Omental fat pad (tissue), 4 donors: ENCODE measurements around the gene EPB41L1. TPM values are rescaled to one million over a fixed set of nuclear protein-coding genes. Genes with fewer than 3 reads are reported as not detected.

Experiments used
- ATAC-seq: fragments of 150-250 bp; one replicate; pipeline ENCODE4 v1.9.1; 2016; ENCODE audit warnings: mild to moderate bottlenecking, moderate library complexity; ENCODE audit not compliant: low FRiP score
- DNase-seq: peaks from one replicate; pipeline ENCODE4 v3.0.0-alpha.2; 2019; ENCODE audit warnings: low spot score
- total RNA-seq, 4 donors: library from RNA; depleted of rRNA; stranded (reverse); fragments of >200 nt; gene quantifications; one replicate each; pipeline ENCODE4 v1.1.0, GENCODE V29; 2016
- TF ChIP-seq, protein P1 (sequence below), 3 donors: fragments of 450-650 bp; IDR thresholded peaks; one replicate each; pipeline ENCODE4 v1.5.1; 2016 to 2017; ENCODE audit warnings: antibody characterized with exemption in 3 of 3, mild to moderate bottlenecking in 3 of 3, moderate library complexity in 2 of 3

The EPB41L1 gene
- total RNA-seq, 4 donors from 2014 or later = 27.4 to 55.5 (median 46.0) TPM

GRCh38 chr20:36275441-36276189, 121.1 kb downstream of the EPB41L1 start:
- no peak for DNase-seq
- ATAC-seq = no peak
- TF ChIP-seq, protein P1, sequence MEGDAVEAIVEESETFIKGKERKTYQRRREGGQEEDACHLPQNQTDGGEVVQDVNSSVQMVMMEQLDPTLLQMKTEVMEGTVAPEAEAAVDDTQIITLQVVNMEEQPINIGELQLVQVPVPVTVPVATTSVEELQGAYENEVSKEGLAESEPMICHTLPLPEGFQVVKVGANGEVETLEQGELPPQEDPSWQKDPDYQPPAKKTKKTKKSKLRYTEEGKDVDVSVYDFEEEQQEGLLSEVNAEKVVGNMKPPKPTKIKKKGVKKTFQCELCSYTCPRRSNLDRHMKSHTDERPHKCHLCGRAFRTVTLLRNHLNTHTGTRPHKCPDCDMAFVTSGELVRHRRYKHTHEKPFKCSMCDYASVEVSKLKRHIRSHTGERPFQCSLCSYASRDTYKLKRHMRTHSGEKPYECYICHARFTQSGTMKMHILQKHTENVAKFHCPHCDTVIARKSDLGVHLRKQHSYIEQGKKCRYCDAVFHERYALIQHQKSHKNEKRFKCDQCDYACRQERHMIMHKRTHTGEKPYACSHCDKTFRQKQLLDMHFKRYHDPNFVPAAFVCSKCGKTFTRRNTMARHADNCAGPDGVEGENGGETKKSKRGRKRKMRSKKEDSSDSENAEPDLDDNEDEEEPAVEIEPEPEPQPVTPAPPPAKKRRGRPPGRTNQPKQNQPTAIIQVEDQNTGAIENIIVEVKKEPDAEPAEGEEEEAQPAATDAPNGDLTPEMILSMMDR (IDR thresholded peaks at IDR 0.05) = no peak

- ATAC-seq (no peak), DNase-seq (no peak)
- TF ChIP-seq, protein P1 (IDR thresholded peaks at IDR 0.05) = no peak
Observed at GRCh38 chr20:36277546-36277945, 123.0 kb downstream of the EPB41L1 start.

- TF ChIP-seq, protein P1 (IDR thresholded peaks at IDR 0.05) = no peak
- DNase-seq (no peak), ATAC-seq (no peak)
Observed at GRCh38 chr20:36279362-36279761, 124.8 kb downstream of the EPB41L1 start.

DNA sequence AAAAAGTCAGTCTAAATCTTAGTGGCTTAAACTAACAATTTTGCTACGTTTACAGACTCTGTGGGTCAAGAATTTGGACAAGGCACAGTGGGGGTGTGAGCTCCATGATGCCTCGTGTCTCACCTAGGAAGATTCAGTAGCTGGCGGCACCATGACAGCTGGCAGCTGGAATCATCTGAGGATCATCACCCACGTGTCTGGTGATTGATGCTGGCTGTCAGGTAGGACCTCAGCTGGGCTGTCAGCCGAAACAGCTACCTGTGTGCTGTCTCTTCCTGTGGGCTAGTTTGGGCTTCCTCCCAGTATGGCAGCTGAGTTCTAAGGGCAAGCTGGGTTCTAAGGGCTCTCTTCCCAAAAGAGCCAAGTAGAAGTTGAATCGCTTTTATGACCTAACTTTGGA, 125.2 kb downstream of the EPB41L1 start:
- DNase-seq = no peak

GRCh38 chr20:36281785-36282380, 127.3 kb downstream of the EPB41L1 start:
- TF ChIP-seq, protein P1 (IDR thresholded peaks at IDR 0.05) = no peak
- ATAC-seq (no peak), DNase-seq (no peak)

More for the DNA sequence above, 125.2 kb downstream of the EPB41L1 start:
- TF ChIP-seq, protein P1 (IDR thresholded peaks at IDR 0.05) = no peak
- ATAC-seq = no peak

Other genes with a start within 250 kb of the EPB41L1 start
- gene SCAND1, start 200.2 kb upstream of the EPB41L1 start, total RNA-seq = 100 to 1,000 TPM in 2 of 4 donors, 10 to 100 TPM in 2; 65.0 to 102 (median 100) TPM
- 1 to 10 TPM; 2.0 to 6.3 (median 4.1) TPM for gene CNBD2, start 186.2 kb upstream of the EPB41L1 start, total RNA-seq
- gene AAR2, start 81.7 kb downstream of the EPB41L1 start, total RNA-seq = 10 to 100 TPM; 30.8 to 40.5 (median 32.3) TPM
- 10 to 100 TPM; 26.0 to 42.6 (median 30.7) TPM for gene DLGAP4, start 151.6 kb downstream of the EPB41L1 start, total RNA-seq